Nephron (organoid): ENCODE measurements around the gene ARNT2.

ENCODE experiments used
- H3K27ac Mint-ChIP-seq, 3 experiments: 2 replicates each; pipeline ENCODE4 v1.8.0; 2020; ENCODE audit warnings: mixed read lengths in 3 of 3, mild to moderate bottlenecking in 2 of 3, moderate library complexity in 1 of 3
- H3K27me3 Mint-ChIP-seq: 2 replicates; pipeline ENCODE4 v1.8.0; 2021; ENCODE audit warnings: low read depth, mild to moderate bottlenecking, moderate library complexity, mixed read lengths
- H3K36me3 Mint-ChIP-seq: 2 replicates; pipeline ENCODE4 v1.8.0; 2020; ENCODE audit warnings: low read depth, mixed read lengths
- H3K4me1 Mint-ChIP-seq: 2 replicates; pipeline ENCODE4 v1.8.0; 2020; ENCODE audit warnings: mixed read lengths
- H3K4me3 Mint-ChIP-seq, 3 experiments: 2 replicates each; pipeline ENCODE4 v1.8.0; 2020; ENCODE audit warnings: mild to moderate bottlenecking in 3 of 3, mixed read lengths in 3 of 3, moderate library complexity in 2 of 3
- H3K9me3 Mint-ChIP-seq: 2 replicates; pipeline ENCODE4 v1.8.0; 2020; ENCODE audit warnings: mixed read lengths
- TF ChIP-seq, protein P1 (sequence below), 3 experiments: fragments of 200-600 bp; sonication (generic); IDR thresholded peaks; one replicate each; pipeline ENCODE4 v1.5.0; 2021; ENCODE audit warnings: antibody characterized with exemption in 3 of 3; ENCODE audit not compliant: unreplicated experiment in 3 of 3

Gene ARNT2

GRCh38 chr15:80604583-80605575 is 200.7 kb downstream of the ARNT2 start:
- Mint-ChIP-seq H3K27ac (no peak overlapping the region), H3K36me3 (no peaks in the 10 kb centered on the region), H3K27me3 (peaks cover 7% of the 10 kb centered on the region), H3K9me3 (no peaks in the 10 kb centered on the region), H3K4me1 (peaks cover 19% of the 10 kb centered on the region), H3K4me3 (no peak overlapping the region)
- TF ChIP-seq, protein P1, sequence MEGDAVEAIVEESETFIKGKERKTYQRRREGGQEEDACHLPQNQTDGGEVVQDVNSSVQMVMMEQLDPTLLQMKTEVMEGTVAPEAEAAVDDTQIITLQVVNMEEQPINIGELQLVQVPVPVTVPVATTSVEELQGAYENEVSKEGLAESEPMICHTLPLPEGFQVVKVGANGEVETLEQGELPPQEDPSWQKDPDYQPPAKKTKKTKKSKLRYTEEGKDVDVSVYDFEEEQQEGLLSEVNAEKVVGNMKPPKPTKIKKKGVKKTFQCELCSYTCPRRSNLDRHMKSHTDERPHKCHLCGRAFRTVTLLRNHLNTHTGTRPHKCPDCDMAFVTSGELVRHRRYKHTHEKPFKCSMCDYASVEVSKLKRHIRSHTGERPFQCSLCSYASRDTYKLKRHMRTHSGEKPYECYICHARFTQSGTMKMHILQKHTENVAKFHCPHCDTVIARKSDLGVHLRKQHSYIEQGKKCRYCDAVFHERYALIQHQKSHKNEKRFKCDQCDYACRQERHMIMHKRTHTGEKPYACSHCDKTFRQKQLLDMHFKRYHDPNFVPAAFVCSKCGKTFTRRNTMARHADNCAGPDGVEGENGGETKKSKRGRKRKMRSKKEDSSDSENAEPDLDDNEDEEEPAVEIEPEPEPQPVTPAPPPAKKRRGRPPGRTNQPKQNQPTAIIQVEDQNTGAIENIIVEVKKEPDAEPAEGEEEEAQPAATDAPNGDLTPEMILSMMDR (IDR thresholded peaks at IDR 0.05; ENCODE audit: unreplicated experiment in 3 of 3): no peak

DNA sequence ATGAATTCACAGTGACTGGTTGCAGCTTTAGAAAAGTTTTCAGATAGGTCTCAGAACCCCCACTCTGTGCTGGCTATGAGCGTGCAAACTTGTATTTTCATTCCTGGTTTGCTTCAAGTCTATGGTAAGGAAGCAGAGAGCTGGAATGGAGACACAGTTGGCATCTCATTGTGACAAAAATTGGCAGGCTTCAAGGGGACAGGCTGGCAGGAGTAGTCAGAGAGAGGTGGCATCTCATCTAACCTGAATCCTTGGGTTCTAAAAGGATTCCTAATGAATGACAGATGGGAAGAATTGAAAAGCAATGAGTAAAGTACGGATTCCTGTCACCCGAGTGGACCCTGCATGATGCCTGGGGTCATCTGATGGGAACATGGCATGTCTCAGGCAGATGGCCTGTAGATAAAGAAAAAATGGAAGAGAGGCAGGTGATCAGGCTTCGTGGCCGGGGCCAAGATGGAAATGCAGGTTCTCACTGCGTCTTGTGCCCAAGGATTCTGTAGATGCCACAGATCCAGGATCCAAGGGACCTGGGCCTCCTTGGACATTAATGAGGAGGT is 201.5 kb downstream of the ARNT2 start:
- no peak overlapping the region for H3K27ac Mint-ChIP-seq
- H3K27me3 Mint-ChIP-seq: peaks cover 7% of the 10 kb centered on the region
- peaks cover 21% of the 10 kb centered on the region for H3K4me1 Mint-ChIP-seq
- H3K36me3 Mint-ChIP-seq: no peaks in the 10 kb centered on the region
- TF ChIP-seq, protein P1 (IDR thresholded peaks at IDR 0.05; ENCODE audit: unreplicated experiment in 3 of 3): no peak
- no peaks in the 10 kb centered on the region for H3K9me3 Mint-ChIP-seq
- no peak overlapping the region for H3K4me3 Mint-ChIP-seq

DNA sequence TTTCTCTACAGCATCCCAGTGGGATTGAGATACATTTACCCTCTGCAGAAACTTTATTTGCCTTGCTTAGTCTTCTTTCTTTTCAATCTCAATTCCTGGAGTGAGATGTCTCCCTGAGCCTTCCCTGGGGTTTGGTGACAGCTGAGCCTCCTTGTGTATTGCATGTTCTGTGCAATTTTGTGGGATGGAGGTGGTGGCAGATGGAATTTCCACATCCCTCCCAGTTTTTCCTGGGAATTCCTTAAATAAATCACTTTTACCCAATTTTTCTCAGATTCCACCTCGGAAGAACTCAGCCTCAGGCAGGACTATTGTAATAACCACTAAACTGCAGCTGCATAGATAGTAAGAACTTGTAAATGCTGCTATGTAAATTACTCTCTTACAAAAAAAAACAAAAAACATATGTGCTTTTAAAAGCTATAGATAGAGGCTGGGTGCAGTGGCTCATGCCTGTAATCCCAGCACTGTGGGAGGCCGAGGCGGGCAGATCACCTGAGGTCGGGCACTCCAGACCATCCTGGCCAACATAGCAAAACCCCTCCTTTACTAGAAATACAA is 202.4 kb downstream of the ARNT2 start:
- H3K4me3 Mint-ChIP-seq: no peak overlapping the region
- peaks cover 21% of the 10 kb centered on the region for H3K4me1 Mint-ChIP-seq
- H3K27ac Mint-ChIP-seq: no peak overlapping the region
- TF ChIP-seq, protein P1 (IDR thresholded peaks at IDR 0.05; ENCODE audit: unreplicated experiment in 3 of 3): no peak
- peaks cover 7% of the 10 kb centered on the region for H3K27me3 Mint-ChIP-seq
- no peaks in the 10 kb centered on the region for H3K36me3 Mint-ChIP-seq
- no peaks in the 10 kb centered on the region for H3K9me3 Mint-ChIP-seq

GRCh38 chr15:80607287-80607980 is 203.3 kb downstream of the ARNT2 start:
- Mint-ChIP-seq H3K36me3 (no peaks in the 10 kb centered on the region), H3K27me3 (peaks cover 7% of the 10 kb centered on the region), H3K4me3 (no peak overlapping the region), H3K4me1 (peaks cover 21% of the 10 kb centered on the region), H3K27ac (peak overlapping the region in 1 of 3 experiments; percentile 48), H3K9me3 (no peaks in the 10 kb centered on the region)
- TF ChIP-seq, protein P1 (IDR thresholded peaks at IDR 0.05; ENCODE audit: unreplicated experiment in 3 of 3): no peak

DNA sequence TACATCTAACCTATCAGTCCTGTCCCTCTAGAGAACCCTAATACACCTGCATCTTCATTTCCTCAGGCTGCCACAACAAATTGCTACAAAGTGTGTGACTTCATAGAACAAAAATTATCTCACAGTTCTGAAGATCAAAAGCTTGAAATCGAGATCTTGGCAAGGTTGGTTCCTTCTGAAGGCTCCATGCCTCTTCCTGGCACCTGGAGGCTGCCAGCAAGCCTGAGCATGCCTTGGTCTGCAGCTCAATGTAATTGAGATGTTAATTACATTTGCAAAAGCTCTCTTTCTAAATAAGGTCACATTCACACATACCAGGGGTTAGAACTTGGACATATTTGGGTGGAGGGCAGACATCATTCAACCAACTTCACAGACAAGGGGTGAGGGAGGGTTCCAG is 204.5 kb downstream of the ARNT2 start:
- H3K36me3 Mint-ChIP-seq: no peaks in the 10 kb centered on the region

More for the DNA sequence above, 204.5 kb downstream of the ARNT2 start:
- Mint-ChIP-seq H3K9me3 (no peaks in the 10 kb centered on the region), H3K27ac (peak overlapping the region in 2 of 3 experiments; percentile 56 to 76), H3K27me3 (peaks cover 11% of the 10 kb centered on the region), H3K4me1 (peaks cover 21% of the 10 kb centered on the region), H3K4me3 (no peak overlapping the region)
- TF ChIP-seq, protein P1 (IDR thresholded peaks at IDR 0.05; ENCODE audit: unreplicated experiment in 3 of 3): no peak
